HEK293T (cell line): ENCODE measurements around the gene DCP1B.

Source experiments
- CTCF ChIA-PET: fragments of 350-600 bp; formaldehyde crosslinking; extraction: SDS; loops from one replicate; lab custom pipeline; 2021; ENCODE audit warnings: antibody characterized with exemption, inconsistent platforms; lab: Yijun Ruan, JAX
- POLR2A ChIA-PET: fragments of 350-600 bp; formaldehyde crosslinking; extraction: SDS; loops from one replicate; lab custom pipeline; 2020; ENCODE audit warnings: antibody characterized with exemption, inconsistent platforms; lab: Yijun Ruan, JAX
- DNase-seq: peaks from one replicate; pipeline ENCODE4 v3.0.0; 2012; ENCODE audit warnings: mixed read lengths; ENCODE audit errors: extremely low spot score
- ARNT ChIP-seq: fragments of 450-650 bp; IDR thresholded peaks from 2 replicates; pipeline ENCODE4 v1.6.1; 2017; ENCODE audit warnings: mild to moderate bottlenecking
- BHLHE40 ChIP-seq: fragments of 450-650 bp; IDR thresholded peaks from 2 replicates; pipeline ENCODE4 v1.6.1; 2016; ENCODE audit warnings: mild to moderate bottlenecking, moderate library complexity, borderline replicate concordance
- CTBP1 ChIP-seq: fragments of 450-650 bp; IDR thresholded peaks from 2 replicates; pipeline ENCODE4 v1.6.1; 2016; ENCODE audit warnings: borderline replicate concordance
- ELF4 ChIP-seq: fragments of 450-650 bp; IDR thresholded peaks from 2 replicates; pipeline ENCODE4 v1.6.1; 2017; ENCODE audit warnings: antibody characterized with exemption
- FOXA1 ChIP-seq: fragments of 450-650 bp; IDR thresholded peaks from 2 replicates; pipeline ENCODE4 v1.6.1; 2016; ENCODE audit warnings: mild to moderate bottlenecking
- FOXK2 ChIP-seq: fragments of 450-650 bp; IDR thresholded peaks from 2 replicates; pipeline ENCODE4 v1.6.1; 2016; ENCODE audit warnings: mild to moderate bottlenecking
- FOXM1 ChIP-seq: fragments of 450-650 bp; IDR thresholded peaks from 2 replicates; pipeline ENCODE4 v1.6.1; 2017; ENCODE audit warnings: mild to moderate bottlenecking, borderline replicate concordance
- HDGF ChIP-seq: fragments of 450-650 bp; IDR thresholded peaks from 2 replicates; pipeline ENCODE4 v1.6.1; 2017; ENCODE audit warnings: antibody characterized with exemption, borderline replicate concordance
- L3MBTL2 ChIP-seq: fragments of 450-650 bp; conservative IDR thresholded peaks from 2 replicates; pipeline ENCODE4 v1.6.1; 2016; ENCODE audit warnings: mild to moderate bottlenecking
- LEF1 ChIP-seq: fragments of 450-650 bp; IDR thresholded peaks from 2 replicates; pipeline ENCODE4 v1.6.1; 2017; ENCODE audit warnings: mild to moderate bottlenecking, borderline replicate concordance
- NFRKB ChIP-seq: fragments of 450-650 bp; IDR thresholded peaks from 2 replicates; pipeline ENCODE4 v1.6.1; 2016; ENCODE audit warnings: mild to moderate bottlenecking, moderate library complexity
- PKNOX1 ChIP-seq: fragments of 450-650 bp; IDR thresholded peaks from 2 replicates; pipeline ENCODE4 v1.6.1; 2016
- SP1 ChIP-seq: fragments of 450-650 bp; IDR thresholded peaks from 2 replicates; pipeline ENCODE4 v1.6.1; 2017
- SUZ12 ChIP-seq: fragments of 450-650 bp; IDR thresholded peaks from 2 replicates; pipeline ENCODE4 v1.6.1; 2016; ENCODE audit warnings: mild to moderate bottlenecking
- TARDBP ChIP-seq: fragments of 450-650 bp; IDR thresholded peaks from 2 replicates; pipeline ENCODE4 v1.6.1; 2016
- ZNF384 ChIP-seq: fragments of 450-650 bp; IDR thresholded peaks from 2 replicates; pipeline ENCODE4 v1.6.1; 2016

DCP1B gene

GRCh38 chr12:1904875-1905274 lies 99.4 kb downstream of the DCP1B start:
- ChIA-PET POLR2A (interaction anchor here (0.7 kb wide), 1 partner anchor 31 kb away, joined by 3 read pairs; no protein-coding TSS in a partner anchor), CTCF (no interaction called here)
- TF ChIP-seq PKNOX1 (no peak), ARNT (no peak), FOXM1 (no peak), TARDBP (no peak), SUZ12 (no peak), ELF4 (no peak), HDGF (no peak), LEF1 (no peak)
- no peak for DNase-seq

- CTCF ChIA-PET = no interaction called here
- TF ChIP-seq SUZ12 (no peak), CTBP1 (no peak), SP1 (no peak), TARDBP (no peak), L3MBTL2 (no peak), FOXA1 (no peak), LEF1 (no peak), HDGF (no peak), PKNOX1 (no peak), ARNT (no peak), FOXK2 (no peak), FOXM1 (no peak), BHLHE40 (no peak), ELF4 (no peak), NFRKB (no peak), ZNF384 (no peak)
- no peak for DNase-seq
- POLR2A ChIA-PET = no interaction called here
Observed at GRCh38 chr12:1896964-1897363, 107.3 kb downstream of the DCP1B start.
